DMS153 (cell line): Measurements from ENCODE around the gene PLCH1.

Source experiments
- DNase-seq: peaks from one replicate; lab custom pipeline; 2025; lab: John Stamatoyannopoulos, UW

Gene PLCH1

DNA sequence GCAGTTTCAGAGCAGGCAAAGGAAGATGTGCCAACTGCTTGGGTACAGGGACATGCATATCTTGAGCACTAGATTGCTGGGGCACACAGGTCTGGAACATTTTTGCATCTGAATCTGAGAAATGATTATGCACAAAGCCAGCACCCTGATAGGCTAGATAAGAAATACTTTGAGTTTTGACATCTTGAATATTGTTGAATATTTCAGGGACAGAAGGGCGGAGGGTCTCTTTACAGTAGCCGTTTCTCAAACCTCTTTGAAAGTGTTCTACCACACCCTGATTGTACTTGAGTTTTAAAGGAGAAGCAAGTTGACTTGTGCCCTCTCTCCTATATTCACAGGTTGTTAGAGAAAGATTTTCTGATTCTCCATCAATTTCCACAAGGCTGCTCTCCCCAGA lies 263.3 kb downstream of the PLCH1 start:
- no peak for DNase-seq

DNA sequence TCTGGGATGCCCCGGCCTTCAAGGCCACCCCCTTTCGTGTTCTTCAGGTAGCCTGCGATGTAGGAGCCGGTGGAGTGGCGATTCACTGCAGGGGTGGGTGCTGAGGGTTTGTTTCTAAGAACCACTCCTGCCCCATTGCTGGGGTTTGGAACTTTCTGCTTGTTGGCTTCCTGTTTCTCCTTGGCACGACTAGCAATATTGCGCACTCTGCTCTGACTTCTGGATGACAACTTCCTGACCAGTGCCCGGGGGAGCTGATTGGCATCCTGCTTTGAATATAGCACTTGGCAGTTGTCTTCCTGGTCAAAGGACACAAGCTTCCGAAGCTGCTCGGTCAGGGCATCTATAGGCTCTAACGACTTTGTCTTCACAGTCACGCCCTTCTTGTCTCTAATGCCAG lies 263.8 kb downstream of the PLCH1 start:
- no peak for DNase-seq

DNA sequence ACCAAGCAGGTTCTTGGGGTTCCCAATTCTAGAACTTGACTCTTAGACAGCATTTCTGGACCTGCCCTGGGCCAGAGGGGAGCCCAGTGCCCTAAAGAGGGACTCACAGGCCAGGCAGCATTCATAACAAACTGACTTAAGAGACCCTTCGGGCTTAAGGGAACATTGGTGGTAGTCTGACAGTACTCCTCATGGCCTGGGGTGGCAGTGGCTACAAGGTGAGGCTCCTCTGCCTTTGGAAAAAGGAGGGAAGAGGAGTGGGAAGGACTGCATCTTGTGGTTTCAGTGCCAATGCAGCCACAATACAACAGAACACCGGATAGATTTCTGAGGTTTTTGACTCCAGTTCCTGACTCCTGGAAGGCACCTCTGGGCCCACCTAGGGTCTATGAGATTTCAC lies 279.2 kb downstream of the PLCH1 start:
- no peak for DNase-seq

DNA sequence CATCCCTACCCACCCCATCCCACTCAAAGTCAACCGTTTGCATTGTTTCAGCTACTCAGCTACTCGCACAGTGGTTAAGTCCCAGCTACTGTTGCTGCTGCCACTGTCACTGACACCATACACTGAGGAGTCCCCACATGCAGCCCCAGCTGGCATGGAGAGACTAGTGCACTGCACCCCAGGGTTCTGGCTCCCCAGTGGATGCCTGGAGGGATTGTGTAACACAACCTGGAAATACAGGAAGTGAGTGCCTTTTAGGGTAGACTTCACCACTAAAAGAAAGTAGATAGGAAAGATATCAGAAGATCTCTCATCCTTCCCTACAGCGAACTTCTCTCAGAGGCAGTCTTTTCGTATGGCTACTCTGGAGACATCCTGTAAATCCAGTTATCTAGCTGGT lies 282.2 kb downstream of the PLCH1 start:
- no peak for DNase-seq

DNA sequence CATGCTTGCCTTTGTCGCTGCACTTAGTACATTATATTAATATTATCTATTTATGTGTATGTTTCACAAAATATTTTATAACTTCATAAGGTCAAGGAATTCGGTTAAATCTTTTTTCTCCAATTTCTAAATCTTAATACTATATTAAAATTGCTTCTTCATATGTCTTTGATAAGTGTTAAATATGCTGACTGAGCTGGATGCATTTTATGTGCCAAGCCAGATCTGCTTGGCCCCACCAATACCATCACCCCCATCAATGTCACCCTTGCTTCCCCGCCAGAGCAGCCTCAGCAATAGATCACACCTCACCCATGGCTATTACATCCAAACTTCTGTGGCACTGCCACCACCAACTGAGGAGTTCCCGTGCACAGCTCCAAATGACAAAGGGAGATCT lies 287.3 kb downstream of the PLCH1 start:
- no peak for DNase-seq

DNA sequence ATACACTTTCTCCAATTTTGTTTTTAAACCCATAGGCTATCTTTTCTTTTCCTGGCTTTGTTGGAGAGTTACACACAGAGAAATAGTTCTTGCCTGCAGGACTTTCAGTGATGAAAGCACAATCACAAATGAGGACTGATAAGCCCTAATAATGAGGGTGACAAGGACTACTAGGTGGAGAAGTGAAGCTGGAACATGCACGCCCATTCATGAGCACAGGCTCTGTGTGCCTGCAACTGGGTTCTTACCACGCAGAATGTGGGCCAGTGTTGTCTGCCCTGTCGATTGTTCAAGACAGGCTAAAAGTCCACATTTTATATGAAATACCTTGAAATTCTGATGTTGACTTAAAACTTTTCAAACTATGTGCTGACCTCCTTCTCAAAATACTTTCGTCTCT lies 289.1 kb downstream of the PLCH1 start:
- DNase-seq, result no peak

DNA sequence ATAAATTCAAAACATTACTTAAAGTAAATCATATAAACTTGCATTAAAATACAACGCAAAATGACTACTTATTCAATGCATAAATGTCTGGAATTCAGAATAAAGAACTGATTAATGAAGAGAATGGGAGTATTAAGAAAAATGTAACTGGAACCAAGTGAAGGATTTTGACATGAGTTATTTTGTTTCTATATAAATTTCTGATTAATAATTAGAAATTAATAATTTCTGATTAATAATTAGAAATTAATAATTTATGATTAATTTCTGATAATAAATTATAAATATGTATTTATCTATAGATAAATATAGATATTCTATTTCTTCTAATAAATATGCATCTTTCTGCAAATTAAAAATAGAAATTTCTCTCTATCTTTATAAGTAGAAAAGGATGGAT lies 291.4 kb downstream of the PLCH1 start:
- no peak for DNase-seq

DNA sequence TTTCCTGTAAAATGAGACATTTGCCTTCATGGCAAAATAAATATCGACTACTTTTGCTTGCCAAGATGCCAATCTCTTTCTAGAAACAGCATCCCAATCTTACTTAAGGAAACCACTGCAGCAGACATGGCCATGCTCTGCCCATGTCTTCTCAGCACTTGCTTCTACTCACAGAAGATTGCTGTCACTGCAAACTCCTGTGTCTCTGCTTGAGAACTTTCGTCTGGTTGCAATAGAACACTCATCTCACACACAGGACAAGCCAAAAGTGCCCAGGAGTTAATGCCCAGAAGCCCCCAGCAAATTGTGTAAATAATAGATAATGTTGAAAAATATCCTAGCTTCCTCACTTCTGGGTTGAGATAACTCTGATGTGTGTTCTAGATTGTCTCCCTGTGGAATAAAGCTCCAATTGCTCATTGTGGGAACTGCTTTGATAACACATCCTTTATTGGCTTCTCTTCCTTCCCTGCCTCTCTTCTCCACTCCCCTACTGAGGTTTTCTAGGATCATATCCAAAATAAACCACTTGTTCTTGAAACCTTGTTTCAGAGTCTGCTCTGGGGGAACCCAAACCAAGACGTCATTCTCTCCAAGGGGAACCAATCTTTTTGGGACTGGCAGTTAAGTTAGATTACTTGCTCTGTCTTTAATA lies 295.1 kb downstream of the PLCH1 start:
- DNase-seq, result no peak

DNA sequence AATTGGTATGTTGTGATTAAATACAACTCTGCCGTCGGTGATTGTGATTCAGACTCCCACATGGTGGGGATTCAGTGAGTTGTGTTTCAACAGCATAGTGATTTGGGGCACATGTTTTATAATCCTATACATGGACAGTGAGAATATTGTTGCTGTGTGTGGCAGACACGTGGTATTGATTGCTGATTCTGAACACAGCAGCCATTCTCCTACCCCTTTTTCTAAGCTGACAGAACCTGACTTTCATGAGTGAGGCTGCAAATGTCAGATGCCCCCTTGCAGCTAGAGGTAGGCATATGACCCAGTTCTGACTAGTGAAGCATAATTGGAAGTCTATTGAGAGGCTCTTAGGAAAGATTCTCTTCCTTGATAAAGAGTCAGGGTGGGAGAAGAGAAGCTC lies 296.3 kb downstream of the PLCH1 start:
- no peak for DNase-seq

DNA sequence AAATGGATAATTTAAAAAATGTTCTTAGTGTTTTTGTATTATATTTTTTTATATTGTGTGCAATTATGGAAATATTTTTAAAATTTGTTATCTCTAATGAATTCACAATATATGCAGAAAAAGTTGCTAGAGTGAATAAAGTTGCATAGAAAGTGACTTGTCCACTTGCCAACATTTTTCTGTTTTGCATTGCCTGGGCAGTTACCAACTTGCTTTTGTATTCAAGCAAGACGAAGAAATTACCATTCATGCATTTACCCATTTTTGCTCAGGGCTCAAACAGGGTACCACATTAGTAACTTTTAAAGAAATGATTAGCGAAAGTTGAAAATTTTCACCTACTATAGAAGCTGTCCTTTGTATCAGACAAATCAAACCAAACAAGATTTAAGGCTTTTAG lies 298.5 kb downstream of the PLCH1 start:
- no peak for DNase-seq

DNA sequence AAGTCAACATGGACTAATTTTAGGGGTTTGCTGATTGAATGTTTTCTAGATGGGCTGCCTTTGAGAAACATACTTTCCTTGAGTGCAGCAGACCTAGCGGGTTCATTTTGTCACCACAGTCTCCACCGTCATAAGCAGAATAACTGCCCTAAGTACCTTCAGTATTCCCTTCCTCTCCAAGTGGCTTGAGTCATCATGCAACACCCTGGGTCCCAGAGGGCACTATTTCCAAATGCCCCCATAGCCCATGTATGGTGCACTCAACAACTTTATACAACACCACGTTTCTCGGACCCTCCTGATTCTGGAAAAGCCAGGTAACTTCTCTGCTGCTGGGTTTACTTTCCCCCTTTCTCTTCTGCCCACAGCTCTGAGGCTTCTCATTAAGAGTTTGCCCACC lies 300.1 kb downstream of the PLCH1 start:
- no peak for DNase-seq

DNA sequence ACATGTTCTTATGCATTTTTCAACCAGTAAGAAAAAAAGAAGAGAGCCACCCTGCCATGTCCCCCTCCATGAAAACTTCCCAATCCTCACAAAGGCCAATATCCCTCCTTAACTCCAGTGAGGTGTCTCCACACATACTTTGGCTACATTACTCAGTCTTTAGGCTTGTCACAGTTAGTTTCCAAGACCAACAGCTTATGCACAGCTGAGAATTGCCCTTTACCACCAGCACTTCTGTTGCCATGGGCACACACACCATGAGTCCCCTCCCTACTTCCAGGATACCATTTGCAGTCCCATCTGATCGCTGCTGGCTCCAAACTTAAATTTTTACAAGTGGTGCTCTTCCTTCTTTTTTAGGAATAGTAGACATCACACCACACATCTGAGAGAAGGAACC lies 301.1 kb downstream of the PLCH1 start:
- DNase-seq, result no peak

DNA sequence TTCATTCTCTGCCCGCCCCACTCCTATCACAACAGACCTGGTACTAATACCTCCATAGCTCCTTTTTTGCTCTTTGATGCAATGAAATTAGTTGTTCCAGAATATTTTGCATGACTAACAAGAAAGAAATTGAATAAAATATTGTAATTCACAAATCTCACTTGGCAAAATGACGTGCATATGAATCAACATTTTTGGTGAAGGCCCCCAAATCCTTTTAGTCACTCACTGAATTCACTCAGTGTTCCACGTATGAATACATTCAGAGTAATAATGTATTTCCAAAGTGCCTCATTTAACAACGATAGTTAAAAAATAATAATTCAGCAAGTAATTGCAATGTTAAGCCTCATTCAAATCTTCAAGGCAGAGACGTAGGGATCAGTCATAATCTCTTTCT lies 302.8 kb downstream of the PLCH1 start:
- DNase-seq, result no peak

DNA sequence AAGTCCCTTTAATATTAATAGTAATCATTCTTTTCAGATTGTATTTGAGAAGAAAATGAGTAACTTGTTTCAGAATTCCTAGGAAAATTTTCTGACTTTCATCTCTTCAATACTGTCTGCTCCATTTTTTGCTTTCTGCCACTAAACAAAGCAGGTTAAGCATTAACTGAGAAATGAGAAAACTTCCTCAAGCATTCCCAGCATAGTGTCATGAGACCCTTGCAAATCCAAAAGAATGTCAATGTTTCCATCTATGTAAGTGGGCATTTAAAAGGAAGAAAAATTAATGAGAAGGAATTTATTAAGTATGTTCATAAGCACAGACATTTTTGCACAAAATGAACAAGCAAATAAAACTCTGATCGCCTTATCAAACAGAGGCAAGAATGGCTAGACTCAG lies 303.4 kb downstream of the PLCH1 start:
- no peak for DNase-seq

DNA sequence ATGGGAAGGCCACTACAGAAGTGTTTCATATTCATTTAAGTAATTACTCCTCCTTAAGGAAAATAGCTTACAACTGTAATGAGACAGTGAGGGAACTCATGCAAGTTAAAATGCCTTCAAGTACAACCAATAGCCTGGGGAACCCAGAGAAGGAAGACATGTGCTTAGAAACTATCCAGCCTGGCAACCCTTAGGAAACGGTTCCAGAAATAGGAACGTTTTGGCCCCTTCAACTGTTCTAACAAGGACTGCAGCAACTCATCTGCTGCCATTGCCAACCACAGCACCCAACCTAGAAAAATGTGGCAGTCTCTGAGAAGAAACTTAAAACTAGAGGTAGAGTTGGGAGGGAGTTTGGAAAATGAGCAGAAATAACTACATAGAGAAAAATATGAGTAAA lies 303.8 kb downstream of the PLCH1 start:
- no peak for DNase-seq

DNA sequence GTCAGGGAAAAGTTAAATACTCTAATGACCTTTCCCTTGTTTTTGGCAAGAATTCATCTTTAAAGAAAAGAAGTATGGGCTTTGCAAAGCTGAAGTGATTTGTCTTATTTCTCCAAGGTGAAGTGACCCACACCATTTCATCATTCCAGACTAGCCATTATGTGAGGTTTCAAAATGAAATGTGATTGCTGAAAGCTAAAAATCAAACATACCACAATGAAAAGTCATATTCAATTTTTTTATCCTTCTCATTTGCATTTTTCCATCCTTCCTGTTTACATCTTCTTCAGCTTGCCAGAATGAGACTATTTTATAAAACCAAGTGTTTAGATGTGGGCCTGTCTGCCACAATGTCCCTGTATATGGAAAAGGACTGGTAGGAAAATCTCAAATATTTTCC lies 309.1 kb downstream of the PLCH1 start:
- DNase-seq, result no peak

DNA sequence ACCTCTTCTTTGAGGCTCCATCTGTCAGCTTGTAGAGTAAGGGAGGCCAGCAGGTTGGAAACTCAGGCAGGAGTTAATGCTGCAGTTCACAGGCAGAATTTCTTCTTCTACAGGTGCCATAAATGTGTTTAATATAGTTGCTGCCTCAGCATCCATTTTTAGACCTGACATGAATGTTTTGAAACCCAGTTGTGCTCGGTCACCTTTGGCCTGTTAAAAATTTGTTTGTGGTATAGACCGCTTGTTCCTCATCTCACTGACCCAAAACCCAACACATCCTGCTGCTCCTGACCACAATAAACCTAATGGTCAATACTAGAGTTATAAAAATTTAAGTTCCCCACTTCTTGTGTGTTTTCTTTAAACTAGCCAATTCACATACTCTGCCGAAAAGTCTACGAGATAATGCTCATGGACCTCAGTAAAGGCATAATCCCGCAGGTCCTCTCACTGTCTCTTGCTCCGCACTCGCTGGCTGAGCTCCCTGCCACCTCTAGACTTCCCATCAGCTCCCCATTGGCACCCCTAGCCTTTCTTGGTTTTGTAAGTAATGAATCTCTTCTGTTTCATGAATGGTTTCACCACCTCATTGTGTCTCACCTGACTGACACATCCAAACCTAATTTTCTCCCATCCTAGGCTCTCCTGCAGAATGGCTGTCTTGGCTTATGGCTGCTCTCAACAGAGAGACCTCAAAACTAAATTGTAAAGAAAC lies 312.9 kb downstream of the PLCH1 start:
- no peak for DNase-seq

DNA sequence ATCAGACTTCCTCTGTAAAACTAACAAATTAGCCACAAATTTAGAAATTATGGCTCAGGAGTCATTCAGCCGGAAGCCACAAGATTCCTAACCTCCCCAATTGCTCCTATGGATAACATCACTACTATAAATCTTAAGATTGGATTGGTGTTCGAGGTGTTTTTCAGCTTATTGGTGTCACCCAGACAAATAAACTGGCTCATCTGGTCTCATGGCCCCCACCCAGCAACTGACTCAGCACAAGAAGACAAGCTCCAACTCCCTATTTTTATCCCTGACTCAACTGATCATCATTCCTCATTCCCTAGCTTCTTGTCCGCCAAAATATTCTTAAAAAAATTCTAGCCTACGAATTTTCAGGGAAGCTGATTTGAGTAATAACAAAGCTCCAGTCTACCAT lies 316.3 kb downstream of the PLCH1 start:
- DNase-seq, result no peak

DNA sequence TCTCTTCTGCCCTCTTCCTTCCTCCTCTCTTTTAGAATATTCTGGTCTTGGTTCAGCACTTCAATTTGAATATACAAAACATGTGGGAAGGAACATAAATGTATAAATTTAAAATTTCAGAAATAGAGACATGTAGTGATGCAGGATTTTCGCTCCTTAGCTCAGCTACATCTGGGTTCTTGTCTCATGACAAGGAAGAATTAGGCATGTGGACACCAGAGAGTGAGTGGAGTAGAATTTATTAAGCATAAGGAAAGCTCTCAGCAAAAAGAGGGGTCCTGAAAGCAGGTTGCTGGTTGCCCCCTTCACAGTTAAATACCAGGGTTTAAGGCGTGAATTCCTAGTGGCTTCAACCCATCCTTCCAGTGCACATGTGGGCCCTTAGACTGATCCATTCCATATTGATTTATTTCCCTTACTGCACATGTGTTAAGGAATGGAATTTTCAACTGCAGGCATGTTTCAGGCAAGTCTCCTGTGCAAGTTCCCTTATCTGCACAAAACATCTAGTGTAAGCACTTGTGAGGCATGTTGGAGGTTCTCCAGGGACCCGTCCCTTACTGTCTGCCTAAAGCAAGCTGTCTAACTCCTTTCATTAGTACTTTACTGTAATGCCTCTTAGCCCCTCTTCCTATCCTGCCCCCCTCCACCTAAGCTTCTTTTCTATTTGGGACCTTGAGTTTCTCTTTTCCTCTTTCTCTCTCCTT lies 318.2 kb downstream of the PLCH1 start:
- DNase-seq, result no peak

DNA sequence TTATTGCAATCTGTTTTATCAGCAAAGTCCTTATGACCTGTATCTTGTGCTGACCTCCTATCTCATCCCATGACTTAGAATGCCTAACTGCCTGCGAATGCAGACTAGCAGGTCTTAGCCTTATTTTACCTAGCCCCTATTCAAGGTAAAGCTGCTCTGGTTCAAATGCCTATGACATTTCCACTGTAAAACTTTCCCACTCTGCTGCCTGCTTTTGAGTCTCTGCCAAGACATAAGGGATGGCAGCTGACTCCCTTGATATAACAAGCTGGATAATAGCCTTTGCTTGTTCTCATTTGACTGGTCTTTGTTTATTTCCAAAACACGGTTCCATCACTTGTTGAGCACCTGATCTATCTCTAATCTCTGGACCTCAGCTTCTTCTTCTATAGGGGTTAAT lies 319.5 kb downstream of the PLCH1 start:
- DNase-seq, result no peak

DNA sequence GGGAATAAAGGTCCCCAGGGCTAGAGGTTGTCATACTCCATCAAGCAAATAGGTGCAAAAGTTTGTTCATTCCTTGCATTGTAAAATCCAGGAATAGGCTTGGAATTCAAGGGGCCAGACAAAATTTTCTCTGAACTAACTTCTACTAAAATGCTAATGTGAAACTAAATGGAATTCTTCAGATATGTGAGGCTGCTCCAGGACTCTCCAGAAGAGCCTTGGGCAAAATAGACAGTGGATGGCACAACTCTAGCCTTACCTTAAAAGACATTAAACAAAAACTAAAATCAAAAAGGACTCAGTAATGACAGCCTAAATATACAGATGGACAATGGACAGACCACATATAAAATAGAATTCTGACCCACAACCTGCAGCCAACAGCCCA lies 320.6 kb downstream of the PLCH1 start:
- DNase-seq, result no peak

DNA sequence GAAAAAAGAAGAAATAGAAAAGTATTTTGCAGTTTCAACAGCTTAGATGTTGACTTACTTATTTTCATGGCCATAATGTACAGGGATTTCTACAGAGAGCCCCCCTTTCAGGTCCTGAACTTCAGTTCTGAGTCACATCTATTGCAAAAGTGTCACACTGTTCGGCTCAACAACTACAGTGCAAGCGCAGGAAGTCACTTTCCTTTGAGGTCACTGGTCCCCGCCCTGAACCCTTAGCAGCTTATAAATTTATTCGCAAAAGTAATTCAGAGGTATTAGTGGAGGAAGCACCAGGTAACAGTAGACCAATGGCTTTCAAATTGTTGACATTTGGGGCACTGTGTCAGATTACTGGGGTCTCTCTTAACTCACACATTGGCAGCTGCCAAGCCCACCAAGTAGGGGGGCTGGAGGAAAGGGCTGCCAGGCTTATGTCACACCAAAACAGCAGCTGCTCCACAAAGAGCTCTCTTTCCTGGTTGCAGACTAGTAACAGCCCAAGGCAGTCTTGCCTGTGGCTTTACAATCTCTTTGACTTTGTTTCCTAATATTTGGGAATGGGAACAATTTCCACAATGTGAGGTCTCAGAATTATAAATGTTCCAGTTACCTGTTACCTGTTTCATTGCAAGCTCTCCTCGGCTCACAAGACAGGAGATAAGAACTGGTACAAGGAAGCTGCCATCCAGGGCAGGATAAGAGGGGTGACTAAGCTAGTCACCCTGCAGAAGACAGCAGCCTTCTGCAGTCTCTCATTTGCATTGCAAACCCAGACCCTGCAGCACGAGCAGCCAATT lies 321.1 kb downstream of the PLCH1 start:
- no peak for DNase-seq
